Neural crest cell (in vitro differentiated cells): Measurements from ENCODE around the gene RECK. TPM values are rescaled to one million over a fixed set of nuclear protein-coding genes. Genes with fewer than 3 reads are reported as not detected.

ENCODE experiments used
- DNase-seq: peaks from one replicate; pipeline ENCODE4 v3.0.0; 2021; ENCODE audit warnings: low read depth, mixed read lengths, low spot score
- H3K27ac Mint-ChIP-seq: one replicate; pipeline ENCODE4 v1.8.0; 2021; ENCODE audit warnings: mild to moderate bottlenecking, mixed read lengths; ENCODE audit not compliant: unreplicated experiment
- H3K27me3 Mint-ChIP-seq: 2 replicates; pipeline ENCODE4 v1.8.0; 2021; ENCODE audit warnings: low read depth, mild to moderate bottlenecking, mixed read lengths
- H3K36me3 Mint-ChIP-seq: 2 replicates; pipeline ENCODE4 v1.8.0; 2021; ENCODE audit warnings: low read depth, mild to moderate bottlenecking, mixed read lengths
- H3K4me1 Mint-ChIP-seq: 2 replicates; pipeline ENCODE4 v1.8.0; 2021; ENCODE audit warnings: mixed read lengths
- H3K4me3 Mint-ChIP-seq: one replicate; pipeline ENCODE4 v1.8.0; 2021; ENCODE audit warnings: mild to moderate bottlenecking, mixed read lengths
- H3K9me3 Mint-ChIP-seq: 2 replicates; pipeline ENCODE4 v1.8.0; 2021; ENCODE audit warnings: mixed read lengths
- CTCF ChIP-seq: fragments of 200-600 bp; sonication (generic); conservative IDR thresholded peaks from 2 replicates; pipeline ENCODE4 v1.5.0; 2021; ENCODE audit warnings: antibody characterized with exemption, mild to moderate bottlenecking
- total RNA-seq: library from RNA; stranded (reverse); gene quantifications from 2 replicates; pipeline ENCODE4 v1.2.1, GENCODE V29; 2021

The RECK gene
- total RNA-seq, 1 donor from 2014 or later, result 9.5 TPM

GRCh38 chr9:36092509-36093215, 55.9 kb downstream of the RECK start:
- no peak for DNase-seq
- Mint-ChIP-seq H3K4me1 (no peaks in the 10 kb centered on the region), H3K36me3 (peaks cover 4% of the 10 kb centered on the region), H3K4me3 (no peak overlapping the region), H3K27ac (no peak overlapping the region), H3K9me3 (no peaks in the 10 kb centered on the region), H3K27me3 (no peaks in the 10 kb centered on the region)
- no peak for TF ChIP-seq CTCF

- Mint-ChIP-seq H3K27me3 (no peaks in the 10 kb centered on the region), H3K4me3 (no peak overlapping the region)
Measured at GRCh38 chr9:36093384-36093783, 56.7 kb downstream of the RECK start.

GRCh38 chr9:36099718-36100117, 63.0 kb downstream of the RECK start:
- DNase-seq, result no peak
- Mint-ChIP-seq H3K4me3 (no peak overlapping the region), H3K9me3 (no peaks in the 10 kb centered on the region), H3K27ac (no peak overlapping the region), H3K36me3 (no peaks in the 10 kb centered on the region), H3K4me1 (no peaks in the 10 kb centered on the region), H3K27me3 (no peaks in the 10 kb centered on the region)
- TF ChIP-seq CTCF, result no peak

More at GRCh38 chr9:36093384-36093783, 56.7 kb downstream of the RECK start:
- Mint-ChIP-seq H3K36me3 (peaks cover 4% of the 10 kb centered on the region), H3K4me1 (no peaks in the 10 kb centered on the region), H3K27ac (no peak overlapping the region), H3K9me3 (no peaks in the 10 kb centered on the region)
- DNase-seq, result no peak
- TF ChIP-seq CTCF, result no peak

GRCh38 chr9:36100532-36100931, 63.8 kb downstream of the RECK start:
- H3K4me1 Mint-ChIP-seq, result no peaks in the 10 kb centered on the region
- no peaks in the 10 kb centered on the region for H3K27me3 Mint-ChIP-seq
- no peaks in the 10 kb centered on the region for H3K36me3 Mint-ChIP-seq
- no peak for DNase-seq
- no peaks in the 10 kb centered on the region for H3K9me3 Mint-ChIP-seq
- TF ChIP-seq CTCF, result no peak
- no peak overlapping the region for H3K4me3 Mint-ChIP-seq
- no peak overlapping the region for H3K27ac Mint-ChIP-seq

- TF ChIP-seq CTCF, result no peak
- no peaks in the 10 kb centered on the region for H3K4me1 Mint-ChIP-seq
- H3K9me3 Mint-ChIP-seq, result no peaks in the 10 kb centered on the region
- no peak for DNase-seq
- H3K4me3 Mint-ChIP-seq, result no peak overlapping the region
- no peak overlapping the region for H3K27ac Mint-ChIP-seq
- H3K27me3 Mint-ChIP-seq, result no peaks in the 10 kb centered on the region
- H3K36me3 Mint-ChIP-seq, result no peaks in the 10 kb centered on the region
Measured at GRCh38 chr9:36101916-36102741, 65.4 kb downstream of the RECK start.
